ENCODE results near the gene GIPC3. TPM values are rescaled to one million over a fixed set of nuclear protein-coding genes. Genes with fewer than 3 reads are reported as not detected.
"Not testable (repeated sequence)": the region's sequence is repeated elsewhere in the genome, so short reads cannot be mapped to it uniquely, and the experiment has no call there.

Gene GIPC3
- total RNA-seq, 1 donor from 2014 or later, result 1.8 TPM

GRCh38 chr19:3575949-3576673 lies 9.2 kb upstream of the GIPC3 start:
- DNase-seq (ENCODE audit: low spot score), result no peak

DNA sequence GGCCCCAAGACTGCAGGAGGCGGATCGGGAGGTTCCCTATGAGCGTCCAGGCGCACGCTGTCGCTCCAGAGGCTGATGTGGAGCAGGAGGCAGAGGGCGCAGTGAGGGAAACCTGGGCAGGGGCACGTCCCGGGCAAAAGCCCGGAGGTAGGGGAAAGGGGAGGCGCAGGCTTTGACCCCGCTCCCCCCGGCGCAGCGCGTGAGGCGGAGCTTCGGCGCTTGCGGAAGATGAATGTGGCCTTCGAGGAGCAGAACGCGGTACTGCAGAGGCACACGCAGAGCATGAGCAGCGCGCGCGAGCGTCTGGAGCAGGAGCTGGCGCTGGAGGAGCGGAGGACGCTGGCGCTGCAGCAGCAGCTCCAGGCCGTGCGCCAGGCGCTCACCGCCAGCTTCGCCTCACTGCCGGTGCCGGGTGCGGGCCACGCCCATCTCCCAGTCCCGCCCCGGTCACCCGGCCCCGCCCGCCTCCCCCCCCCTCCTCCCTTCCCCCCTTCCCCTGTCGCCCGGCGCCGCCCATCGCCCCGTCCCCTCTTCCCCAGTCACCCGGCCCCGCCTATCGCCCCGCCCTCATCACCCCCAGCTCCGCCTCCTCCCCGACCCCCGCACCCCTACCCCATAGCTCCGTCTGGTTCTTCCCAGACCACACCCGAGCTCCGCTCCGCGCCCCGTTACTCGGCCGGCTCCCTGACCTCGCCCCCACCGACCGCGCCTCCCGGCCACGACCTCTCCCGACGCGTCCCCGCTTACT lies 8.4 kb upstream of the GIPC3 start:
- DNase-seq (ENCODE audit: low spot score), result no peak

- DNase-seq (ENCODE audit: low spot score), result no peak
These were observed 7.4 kb upstream of the GIPC3 start for GRCh38 chr19:3577723-3578344.

GRCh38 chr19:3578390-3578789 lies 6.9 kb upstream of the GIPC3 start:
- DNase-seq (ENCODE audit: low spot score), result no peak

- no peak for DNase-seq (ENCODE audit: low spot score)
These were observed 4.9 kb upstream of the GIPC3 start for GRCh38 chr19:3580156-3580934.

GRCh38 chr19:3581792-3582191 lies 3.5 kb upstream of the GIPC3 start:
- not testable (repeated sequence) for DNase-seq (ENCODE audit: low spot score)

DNA sequence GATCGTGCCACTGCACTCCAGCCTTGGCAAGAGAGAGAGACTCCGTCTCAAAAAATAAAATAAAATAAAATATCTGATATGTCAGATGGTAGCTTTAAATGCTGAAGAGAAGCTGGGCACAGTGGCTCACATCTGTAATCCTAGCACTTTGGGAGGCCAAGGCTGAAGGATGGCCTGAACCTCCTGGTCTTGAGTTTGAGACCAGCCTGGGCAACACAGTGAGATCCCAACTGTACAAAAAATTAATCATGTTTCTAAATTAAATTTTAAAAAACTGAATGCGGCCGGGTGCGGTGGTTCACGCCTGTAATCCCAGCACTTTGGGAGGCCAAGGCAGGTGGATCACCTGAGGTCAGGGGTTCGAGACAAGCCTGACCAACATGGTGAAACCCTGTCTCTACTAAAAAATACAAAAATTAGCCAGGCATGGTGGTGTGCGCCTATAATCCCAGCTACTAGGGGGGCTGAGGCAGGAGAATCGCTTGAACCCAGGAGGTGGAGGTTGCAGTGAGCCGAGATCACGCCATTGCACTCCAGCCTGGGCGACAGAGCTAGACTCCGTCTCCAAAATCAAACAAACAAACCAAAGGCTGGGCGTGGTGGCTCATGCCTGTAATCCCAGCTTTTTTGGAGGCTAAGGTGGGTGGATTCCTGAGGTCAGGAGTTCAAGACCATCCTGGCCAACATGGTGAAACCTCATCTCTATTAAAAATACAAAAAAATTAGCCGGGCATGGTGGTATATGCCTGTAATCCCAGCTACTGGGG lies 1.1 kb upstream of the GIPC3 start:
- DNase-seq (ENCODE audit: low spot score), result not testable (repeated sequence)

GRCh38 chr19:3586127-3586626 lies 899 bp downstream of the GIPC3 start:
- DNase-seq (ENCODE audit: low spot score), result no peak

DNA sequence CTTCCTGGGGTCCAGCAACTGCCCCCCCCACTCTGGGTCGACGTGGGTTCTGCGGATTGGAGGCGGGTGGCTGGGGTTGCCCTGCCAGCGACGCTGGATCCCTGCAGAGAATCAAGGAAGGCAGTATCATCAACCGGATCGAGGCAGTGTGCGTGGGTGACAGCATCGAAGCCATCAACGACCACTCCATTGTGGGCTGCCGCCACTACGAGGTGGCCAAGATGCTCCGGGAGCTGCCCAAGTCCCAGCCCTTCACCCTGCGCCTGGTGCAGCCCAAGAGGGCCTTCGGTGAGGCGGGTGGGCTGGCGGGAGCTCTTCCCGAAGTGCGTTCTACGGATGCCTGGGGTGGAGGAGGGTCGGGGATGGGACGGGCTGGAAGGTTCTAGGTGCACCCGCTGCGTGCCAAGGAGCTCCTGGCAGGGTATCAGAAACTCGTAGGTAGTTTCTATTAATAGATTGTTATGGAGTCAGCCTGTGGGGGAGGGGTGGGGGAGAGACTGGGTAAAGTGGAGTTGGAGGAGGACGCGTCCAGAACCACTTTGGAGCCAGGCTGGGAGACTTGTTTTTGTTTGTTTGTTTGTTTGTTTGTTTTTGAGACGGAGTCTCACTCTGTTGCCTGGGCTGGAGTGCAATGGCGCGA lies 1.5 kb downstream of the GIPC3 start:
- DNase-seq (ENCODE audit: low spot score), result no peak

DNA sequence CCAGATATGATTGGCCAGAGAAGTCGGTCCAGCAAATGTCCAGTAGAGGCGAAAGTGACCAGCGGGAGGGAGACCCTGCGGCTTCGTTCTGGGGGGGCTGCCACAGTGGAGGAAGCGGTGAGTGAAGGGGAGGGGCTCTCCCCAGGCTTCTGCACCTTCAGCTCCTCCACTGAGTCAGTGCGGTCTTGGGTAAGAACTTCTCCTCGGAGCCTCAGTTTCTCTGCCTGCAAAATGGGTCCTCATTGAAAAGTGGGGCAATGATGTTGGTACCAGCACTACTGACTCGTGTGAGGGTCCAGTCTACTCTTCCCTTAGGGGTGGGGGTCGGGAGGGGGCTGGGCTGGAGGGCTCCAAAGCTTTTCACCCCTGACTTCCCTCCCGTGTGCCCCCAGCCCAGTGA lies 4.2 kb downstream of the GIPC3 start:
- no peak for DNase-seq (ENCODE audit: low spot score)

- no peak for DNase-seq (ENCODE audit: low spot score)
These were observed 4.7 kb downstream of the GIPC3 start for GRCh38 chr19:3589949-3590348.

DNA sequence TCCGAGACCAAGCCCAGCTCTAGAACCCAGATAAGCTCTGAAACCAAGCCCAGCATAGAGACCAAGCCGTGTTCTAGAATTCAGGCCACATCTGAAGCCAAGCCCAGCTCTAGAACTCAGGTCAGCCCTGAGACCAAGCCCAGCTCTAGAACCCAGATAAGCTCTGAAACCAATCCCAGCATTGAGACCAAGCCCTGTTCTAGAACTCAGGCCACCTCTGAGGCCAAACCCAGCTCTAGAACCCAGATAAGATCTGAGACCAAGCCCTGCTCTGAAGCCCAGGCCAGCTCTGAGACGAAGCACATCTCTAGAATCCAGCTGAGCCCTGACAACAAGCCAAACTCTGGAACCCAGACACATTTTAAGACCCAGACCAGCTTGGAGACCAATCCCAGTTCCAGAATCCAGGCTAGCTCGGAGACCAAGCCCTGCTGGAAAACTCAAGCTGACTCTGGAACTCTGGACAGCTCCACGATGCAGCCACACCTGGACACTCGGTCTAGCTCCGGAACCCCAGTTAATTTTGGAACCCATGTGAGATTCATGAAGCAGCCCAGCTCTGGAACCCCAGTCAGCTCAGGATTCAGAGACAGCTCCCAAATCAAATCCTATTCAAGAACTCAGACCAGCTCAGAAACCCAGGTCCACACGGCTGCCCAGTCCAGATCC lies 5.8 kb downstream of the GIPC3 start:
- no peak for DNase-seq (ENCODE audit: low spot score)

DNA sequence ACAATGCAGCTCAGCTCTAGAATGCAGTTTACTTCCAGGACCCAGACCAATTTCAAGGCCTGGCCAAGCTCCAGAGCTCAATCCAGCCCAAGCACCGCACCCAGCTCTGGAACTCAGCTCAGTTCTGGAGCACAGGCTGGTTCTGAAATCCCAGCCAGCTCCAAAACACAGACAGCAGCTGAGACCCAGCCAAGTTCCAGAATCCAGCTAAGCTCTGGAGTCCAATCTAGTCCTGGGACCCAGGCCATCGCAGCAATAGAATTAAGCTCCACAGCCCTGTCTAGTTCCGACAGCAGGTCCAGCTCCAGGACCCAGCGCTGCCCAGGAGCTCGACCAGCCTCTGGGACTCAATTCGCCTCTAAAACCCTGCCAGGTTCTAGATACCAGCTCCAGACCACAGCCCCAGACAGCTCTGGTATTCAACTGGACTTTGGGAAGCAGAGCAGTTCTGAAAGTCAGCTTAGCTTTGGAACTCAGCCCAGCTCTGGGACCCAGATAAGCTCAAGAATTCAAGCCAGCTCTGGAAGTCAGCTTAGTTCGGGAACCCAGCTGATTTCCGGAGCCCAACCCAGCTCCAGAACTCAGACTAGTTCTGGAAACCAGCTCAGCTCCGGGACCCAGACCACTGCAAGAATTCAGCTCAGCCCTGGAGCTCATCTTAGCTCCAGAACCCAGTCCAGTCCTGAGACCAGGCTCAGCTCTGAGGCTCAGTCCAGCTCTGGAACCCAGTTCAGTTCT lies 6.8 kb downstream of the GIPC3 start:
- no peak for DNase-seq (ENCODE audit: low spot score)

DNA sequence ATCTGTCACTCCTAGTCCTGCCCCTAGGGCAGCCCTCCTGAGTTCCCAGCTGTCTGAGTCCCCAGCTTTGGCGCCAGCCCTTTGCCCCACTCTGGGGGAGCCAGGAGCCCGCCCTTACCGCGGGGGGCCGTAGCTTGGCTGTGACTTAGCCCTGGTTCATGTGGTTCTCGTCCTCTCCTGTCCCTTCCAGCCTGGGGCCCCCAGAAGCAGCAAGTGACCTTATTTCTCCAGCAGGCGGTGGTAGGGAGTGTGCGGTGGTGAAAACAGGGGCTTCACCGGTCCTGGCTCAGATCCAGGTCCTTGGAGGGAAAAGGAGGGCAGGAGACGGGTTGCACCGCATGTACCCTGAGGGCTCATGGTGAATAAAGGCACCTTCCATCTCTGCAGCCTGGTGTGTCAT lies 7.9 kb downstream of the GIPC3 start:
- no peak for DNase-seq (ENCODE audit: low spot score)

GRCh38 chr19:3595521-3596061 lies 10.3 kb downstream of the GIPC3 start:
- DNase-seq (ENCODE audit: low spot score), result no peak

- DNase-seq (ENCODE audit: low spot score), result no peak
These were observed 14.5 kb downstream of the GIPC3 start for GRCh38 chr19:3599776-3600187.

- no peak for DNase-seq (ENCODE audit: low spot score)
These were observed 15.7 kb downstream of the GIPC3 start for GRCh38 chr19:3601021-3601420.

DNA sequence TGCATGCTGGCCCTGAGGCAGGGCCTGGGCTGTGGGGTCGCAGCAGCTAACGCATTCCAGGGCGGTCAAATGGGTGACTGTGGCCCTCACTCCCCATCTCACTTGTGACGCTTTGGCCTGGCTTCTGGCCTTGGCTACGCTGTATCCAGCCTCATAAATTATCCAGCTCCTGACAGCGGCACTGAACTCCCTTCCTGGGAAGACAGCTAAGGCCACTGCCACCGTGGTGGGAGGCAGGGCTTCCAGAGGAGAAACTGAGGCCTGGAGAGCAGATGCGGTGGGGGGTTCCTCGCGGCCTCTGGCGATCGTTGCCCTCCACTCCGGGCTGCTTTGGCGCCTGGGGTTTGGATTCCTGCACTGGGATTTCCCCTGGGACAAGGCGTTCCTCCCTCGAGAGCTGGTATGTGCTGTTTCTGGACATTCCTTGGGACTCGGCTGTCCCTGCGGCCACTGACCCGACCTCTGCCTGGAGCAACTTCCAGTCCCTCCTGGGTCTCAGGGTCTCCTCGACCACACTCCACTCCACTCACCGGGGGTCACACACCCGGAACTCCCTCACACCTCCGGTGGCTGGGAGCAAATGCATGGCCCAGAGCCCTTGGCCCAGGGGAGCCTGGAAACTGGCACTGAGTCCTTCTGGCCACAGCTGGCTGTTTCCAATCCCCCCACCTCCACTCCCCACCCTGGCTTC lies 18.0 kb downstream of the GIPC3 start:
- DNase-seq (ENCODE audit: low spot score), result no peak

Data from mesenteric fat pad (tissue), 1 donor.